SU-DHL-6 (cell line): ENCODE results near the gene TMEM204.

Source experiments
- EZH2phosphoT487 ChIP-seq: fragments of 200-600 bp; sonication (generic), shearing (Covaris generic); conservative IDR thresholded peaks from 2 replicates; pipeline ENCODE4 v1.6.1; 2018; ENCODE audit warnings: mild to moderate bottlenecking, antibody characterized with exemption, low read length, moderate library complexity, mixed read lengths
- TF ChIP-seq, protein P1 (sequence below): fragments of 200-600 bp; sonication (generic); IDR thresholded peaks from one replicate; pipeline ENCODE4 v1.5.1; 2017; ENCODE audit warnings: antibody characterized with exemption, mild to moderate bottlenecking, low read length, moderate library complexity; ENCODE audit not compliant: insufficient read depth, poor library complexity, severe bottlenecking

DNA sequence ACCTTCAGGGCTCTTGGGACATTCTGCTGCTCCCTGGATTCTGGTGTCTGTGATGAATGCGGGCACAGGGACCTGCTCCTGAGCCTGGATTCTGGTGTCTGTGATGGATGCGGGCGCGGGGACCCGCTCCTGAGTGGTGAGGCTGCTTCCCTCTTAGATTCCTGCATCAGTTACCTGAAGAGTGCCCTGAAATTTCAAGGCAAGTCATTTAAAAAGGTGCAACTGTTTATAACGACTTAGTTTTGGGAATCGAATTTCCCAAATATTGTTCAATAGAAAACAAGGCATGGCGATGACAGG lies 7.0 kb downstream of the TMEM204 start:
- TF ChIP-seq, protein P1, sequence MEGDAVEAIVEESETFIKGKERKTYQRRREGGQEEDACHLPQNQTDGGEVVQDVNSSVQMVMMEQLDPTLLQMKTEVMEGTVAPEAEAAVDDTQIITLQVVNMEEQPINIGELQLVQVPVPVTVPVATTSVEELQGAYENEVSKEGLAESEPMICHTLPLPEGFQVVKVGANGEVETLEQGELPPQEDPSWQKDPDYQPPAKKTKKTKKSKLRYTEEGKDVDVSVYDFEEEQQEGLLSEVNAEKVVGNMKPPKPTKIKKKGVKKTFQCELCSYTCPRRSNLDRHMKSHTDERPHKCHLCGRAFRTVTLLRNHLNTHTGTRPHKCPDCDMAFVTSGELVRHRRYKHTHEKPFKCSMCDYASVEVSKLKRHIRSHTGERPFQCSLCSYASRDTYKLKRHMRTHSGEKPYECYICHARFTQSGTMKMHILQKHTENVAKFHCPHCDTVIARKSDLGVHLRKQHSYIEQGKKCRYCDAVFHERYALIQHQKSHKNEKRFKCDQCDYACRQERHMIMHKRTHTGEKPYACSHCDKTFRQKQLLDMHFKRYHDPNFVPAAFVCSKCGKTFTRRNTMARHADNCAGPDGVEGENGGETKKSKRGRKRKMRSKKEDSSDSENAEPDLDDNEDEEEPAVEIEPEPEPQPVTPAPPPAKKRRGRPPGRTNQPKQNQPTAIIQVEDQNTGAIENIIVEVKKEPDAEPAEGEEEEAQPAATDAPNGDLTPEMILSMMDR: no peak
- TF ChIP-seq EZH2phosphoT487: no peak
